Uterus (tissue), 4 donors: ENCODE results near the gene GNPTAB. TPM values are rescaled to one million over a fixed set of nuclear protein-coding genes. Genes with fewer than 3 reads are reported as not detected.

Experiments used
- DNase-seq, 2 donors: peaks; one replicate each; pipeline ENCODE4 v3.0.0-alpha.2; 2019 to 2020
- H3K27ac ChIP-seq, 2 donors: fragments of 200-600 bp; sonication (generic); 1 replicate in 1 of 2; 2 replicates in 1 of 2; pipeline ENCODE4 v1.5.1; 2016 to 2018
- H3K27me3 ChIP-seq, 2 donors: fragments of 200-600 bp; sonication (generic); one replicate each; pipeline ENCODE4 v1.5.1; 2018 to 2019; ENCODE audit warnings: control low read depth in 1 of 2
- H3K36me3 ChIP-seq, 2 donors: fragments of 200-600 bp; sonication (generic); one replicate each; pipeline ENCODE4 v1.5.1; 2019; ENCODE audit warnings: control low read depth in 1 of 2
- H3K4me1 ChIP-seq, 2 donors: fragments of 200-600 bp; sonication (generic); one replicate each; pipeline ENCODE4 v1.5.1; 2018 to 2019; ENCODE audit warnings: control low read depth in 1 of 2
- H3K4me3 ChIP-seq, 2 donors: fragments of 200-600 bp; sonication (generic); 1 replicate in 1 of 2; 2 replicates in 1 of 2; pipeline ENCODE4 v1.5.1; 2018 to 2019; ENCODE audit warnings: mild to moderate bottlenecking in 1 of 2
- H3K9me3 ChIP-seq, 2 donors: fragments of 200-600 bp; sonication (generic); one replicate each; pipeline ENCODE4 v1.5.1; 2019; ENCODE audit warnings: control low read depth in 1 of 2
- CTCF ChIP-seq, 4 experiments: fragments of 200-600 bp in 2 of 4; fragments of 450-650 bp in 2 of 4; sonication (generic) in 2 of 4; IDR thresholded peaks; one replicate each; pipeline ENCODE4 v1.5.1; 2016 to 2019; ENCODE audit warnings: antibody characterized with exemption in 4 of 4, mild to moderate bottlenecking in 2 of 4, moderate library complexity in 1 of 4
- POLR2A ChIP-seq, 2 donors: fragments of 450-650 bp; IDR thresholded peaks; one replicate each; pipeline ENCODE4 v1.6.1; 2016; ENCODE audit warnings: antibody characterized with exemption in 2 of 2, mild to moderate bottlenecking in 1 of 2, moderate library complexity in 1 of 2
- intact Hi-C: fragments of 100-400 bp; cut with DNase I; formaldehyde crosslinking; loops from one replicate; pipeline ENCODE4 v1.15.1; 2023; ENCODE audit warnings: low total_unique reads
- total RNA-seq, 4 donors: library from RNA; depleted of rRNA in 3 of 4; stranded (reverse); fragments of >200 nt in 3 of 4; gene quantifications; one replicate each; pipeline versions ENCODE4 v1.1.0 to v1.2.4, GENCODE V29; 2014 to 2023
- donor health status: DM: yes; HTN: yes; CAD: no.

Gene GNPTAB
- total RNA-seq, 4 donors from 2014 or later, result 3.8 to 38.7 (median 26.1) TPM

GRCh38 chr12:101733166-101733565, 97.6 kb downstream of the GNPTAB start:
- H3K4me3 ChIP-seq, result no peak overlapping the region
- no peak for DNase-seq
- intact Hi-C loops, result no loop called here
- no peak for TF ChIP-seq POLR2A (IDR thresholded peaks at IDR 0.05)
- TF ChIP-seq CTCF (IDR thresholded peaks at IDR 0.05), result no peak
- H3K27ac ChIP-seq, result no peak overlapping the region
- H3K36me3 ChIP-seq, result no peaks in the 10 kb centered on the region
- H3K4me1 ChIP-seq, result no peaks in the 10 kb centered on the region
- no peaks in the 10 kb centered on the region for H3K9me3 ChIP-seq
- H3K27me3 ChIP-seq, result no peaks in the 10 kb centered on the region

GRCh38 chr12:101732318-101732717, 98.4 kb downstream of the GNPTAB start:
- Histone ChIP-seq H3K4me3 (no peak overlapping the region), H3K27me3 (no peaks in the 10 kb centered on the region), H3K4me1 (no peaks in the 10 kb centered on the region), H3K36me3 (no peaks in the 10 kb centered on the region), H3K9me3 (no peaks in the 10 kb centered on the region), H3K27ac (no peak overlapping the region)
- TF ChIP-seq POLR2A (IDR thresholded peaks at IDR 0.05) (no peak), CTCF (IDR thresholded peaks at IDR 0.05) (no peak)
- no peak for DNase-seq
- intact Hi-C loops, result no loop called here

- no peaks in the 10 kb centered on the region for H3K27me3 ChIP-seq
- H3K27ac ChIP-seq, result no peak overlapping the region
- no peaks in the 10 kb centered on the region for H3K36me3 ChIP-seq
- no peak overlapping the region for H3K4me3 ChIP-seq
- H3K9me3 ChIP-seq, result no peaks in the 10 kb centered on the region
- TF ChIP-seq POLR2A (IDR thresholded peaks at IDR 0.05) (no peak), CTCF (IDR thresholded peaks at IDR 0.05) (no peak)
- no peak for DNase-seq
- no peaks in the 10 kb centered on the region for H3K4me1 ChIP-seq
- intact Hi-C loops, result no loop called here
Measured at GRCh38 chr12:101729842-101730241, 100.9 kb downstream of the GNPTAB start.

GRCh38 chr12:101727098-101727497, 103.7 kb downstream of the GNPTAB start:
- H3K27ac ChIP-seq, result no peak overlapping the region
- H3K4me1 ChIP-seq, result no peaks in the 10 kb centered on the region
- H3K27me3 ChIP-seq, result no peaks in the 10 kb centered on the region
- DNase-seq, result no peak
- no peaks in the 10 kb centered on the region for H3K36me3 ChIP-seq
- TF ChIP-seq POLR2A (IDR thresholded peaks at IDR 0.05), result no peak
- no peak overlapping the region for H3K4me3 ChIP-seq
- intact Hi-C loops, result no loop called here
- no peaks in the 10 kb centered on the region for H3K9me3 ChIP-seq

GRCh38 chr12:101722392-101722791, 108.4 kb downstream of the GNPTAB start:
- Histone ChIP-seq H3K4me1 (no peaks in the 10 kb centered on the region), H3K27me3 (no peaks in the 10 kb centered on the region), H3K27ac (no peak overlapping the region), H3K9me3 (no peaks in the 10 kb centered on the region), H3K4me3 (no peak overlapping the region), H3K36me3 (no peaks in the 10 kb centered on the region)
- intact Hi-C loops, result no loop called here
- DNase-seq, result no peak
- TF ChIP-seq POLR2A (IDR thresholded peaks at IDR 0.05) (no peak), CTCF (IDR thresholded peaks at IDR 0.05) (no peak)

- Histone ChIP-seq H3K36me3 (no peaks in the 10 kb centered on the region), H3K27me3 (no peaks in the 10 kb centered on the region), H3K9me3 (no peaks in the 10 kb centered on the region), H3K27ac (no peak overlapping the region), H3K4me1 (no peaks in the 10 kb centered on the region), H3K4me3 (no peak overlapping the region)
- no peak for DNase-seq
- TF ChIP-seq POLR2A (IDR thresholded peaks at IDR 0.05), result no peak
- TF ChIP-seq CTCF (IDR thresholded peaks at IDR 0.05), result no peak
- intact Hi-C loops, result no loop called here
Measured at GRCh38 chr12:101720118-101720517, 110.6 kb downstream of the GNPTAB start.
